ENCODE data around the gene TMEM209. TPM values are rescaled to one million over a fixed set of nuclear protein-coding genes. Genes with fewer than 3 reads are reported as not detected.

The TMEM209 gene
- total and polyA plus RNA-seq, 4 donors = 4.5 to 10.1 (median 9.0) TPM

DNA sequence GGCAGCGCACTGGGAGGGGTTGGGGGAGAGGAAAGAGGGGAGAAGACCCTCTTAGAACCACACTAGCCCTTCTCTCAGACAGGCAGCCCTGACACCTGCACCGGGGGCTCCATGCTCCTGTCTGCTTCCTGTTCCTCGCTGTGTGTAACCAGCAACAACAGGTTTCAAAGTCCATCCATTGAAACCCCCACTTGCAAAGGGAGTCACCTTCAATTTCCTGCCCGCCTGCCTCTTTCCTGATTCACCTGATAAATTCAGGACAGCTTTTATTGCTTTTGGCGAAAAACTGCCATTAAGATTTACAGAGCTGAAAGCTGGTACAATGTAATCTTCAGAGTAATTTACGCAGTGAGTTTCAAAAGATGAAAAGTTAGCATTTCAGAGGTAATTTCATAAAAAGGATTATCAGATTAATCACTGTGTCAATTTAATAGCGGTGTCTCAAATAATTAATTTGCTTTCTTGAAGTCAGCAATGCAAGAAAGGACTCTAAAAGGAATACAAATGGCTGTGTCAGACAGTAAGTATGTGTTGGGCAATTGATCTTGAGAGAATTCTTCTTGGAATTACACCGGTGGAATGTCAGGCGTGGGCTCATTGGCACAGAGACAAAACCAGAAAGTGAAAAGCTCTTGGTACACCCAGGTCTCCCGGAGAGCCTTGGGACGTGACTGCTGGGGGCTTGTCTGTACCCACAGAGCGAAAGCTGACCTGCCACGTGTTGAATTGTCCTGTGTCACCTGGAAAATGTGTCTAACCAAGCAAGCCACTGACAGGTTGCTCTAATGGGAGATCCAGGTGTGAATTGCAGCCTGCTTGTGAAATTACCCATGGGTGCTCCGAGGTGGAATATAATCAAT lies 60.7 kb downstream of the TMEM209 start (continued):
- TF ChIP-seq, protein P1, sequence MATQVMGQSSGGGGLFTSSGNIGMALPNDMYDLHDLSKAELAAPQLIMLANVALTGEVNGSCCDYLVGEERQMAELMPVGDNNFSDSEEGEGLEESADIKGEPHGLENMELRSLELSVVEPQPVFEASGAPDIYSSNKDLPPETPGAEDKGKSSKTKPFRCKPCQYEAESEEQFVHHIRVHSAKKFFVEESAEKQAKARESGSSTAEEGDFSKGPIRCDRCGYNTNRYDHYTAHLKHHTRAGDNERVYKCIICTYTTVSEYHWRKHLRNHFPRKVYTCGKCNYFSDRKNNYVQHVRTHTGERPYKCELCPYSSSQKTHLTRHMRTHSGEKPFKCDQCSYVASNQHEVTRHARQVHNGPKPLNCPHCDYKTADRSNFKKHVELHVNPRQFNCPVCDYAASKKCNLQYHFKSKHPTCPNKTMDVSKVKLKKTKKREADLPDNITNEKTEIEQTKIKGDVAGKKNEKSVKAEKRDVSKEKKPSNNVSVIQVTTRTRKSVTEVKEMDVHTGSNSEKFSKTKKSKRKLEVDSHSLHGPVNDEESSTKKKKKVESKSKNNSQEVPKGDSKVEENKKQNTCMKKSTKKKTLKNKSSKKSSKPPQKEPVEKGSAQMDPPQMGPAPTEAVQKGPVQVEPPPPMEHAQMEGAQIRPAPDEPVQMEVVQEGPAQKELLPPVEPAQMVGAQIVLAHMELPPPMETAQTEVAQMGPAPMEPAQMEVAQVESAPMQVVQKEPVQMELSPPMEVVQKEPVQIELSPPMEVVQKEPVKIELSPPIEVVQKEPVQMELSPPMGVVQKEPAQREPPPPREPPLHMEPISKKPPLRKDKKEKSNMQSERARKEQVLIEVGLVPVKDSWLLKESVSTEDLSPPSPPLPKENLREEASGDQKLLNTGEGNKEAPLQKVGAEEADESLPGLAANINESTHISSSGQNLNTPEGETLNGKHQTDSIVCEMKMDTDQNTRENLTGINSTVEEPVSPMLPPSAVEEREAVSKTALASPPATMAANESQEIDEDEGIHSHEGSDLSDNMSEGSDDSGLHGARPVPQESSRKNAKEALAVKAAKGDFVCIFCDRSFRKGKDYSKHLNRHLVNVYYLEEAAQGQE (IDR thresholded peaks at IDR 0.05) = no peak
- TF ChIP-seq RXRA (IDR thresholded peaks at IDR 0.05) (no peak), NR2F2 (IDR thresholded peaks at IDR 0.05) (no peak), FOXA2 (IDR thresholded peaks at IDR 0.05) (no peak), RAD21 (IDR thresholded peaks at IDR 0.05) (no peak), FOXA1 (IDR thresholded peaks at IDR 0.05) (no peak)

DNA sequence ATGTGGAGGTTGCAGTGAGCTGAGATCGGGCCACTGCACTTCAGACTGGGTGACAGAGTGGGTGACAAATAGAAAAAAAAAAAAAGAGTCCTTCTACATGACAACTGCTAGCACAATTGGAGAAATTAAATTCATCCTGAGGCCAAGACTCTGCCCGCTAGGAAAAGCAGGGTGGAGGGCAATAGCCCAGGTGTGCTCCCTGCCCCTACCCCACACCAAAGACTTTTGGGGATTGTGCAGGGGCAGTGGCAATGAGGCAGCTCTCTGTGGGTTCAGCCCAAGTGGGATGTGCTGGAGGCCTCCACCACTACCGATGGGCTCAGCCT lies 61.3 kb downstream of the TMEM209 start:
- peaks cover 0 to 12% (median 2%) of the 10 kb centered on the region in 4 donors for H3K36me3 ChIP-seq (ENCODE audit: control insufficient read depth in 4 of 4, insufficient read depth in 3 of 4, low read depth in 1 of 4, low read length in 3 of 4)
- H3K4me3 ChIP-seq (ENCODE audit: low read depth in 1 of 3, low read length in 3 of 3) = no peak overlapping the region
- H3K9me3 ChIP-seq (ENCODE audit: control insufficient read depth in 4 of 4, low read length in 3 of 4) = no peaks in the 10 kb centered on the region
- H3K27me3 ChIP-seq (ENCODE audit: control insufficient read depth in 4 of 4, insufficient read depth in 4 of 4, low read length in 3 of 4) = no peaks in the 10 kb centered on the region
- DNase-seq (ENCODE audit: low spot score) = no peak
- 87% methylated on average over 3 of the region's 3 CpGs for WGBS
- no peak overlapping the region for H3K9ac ChIP-seq (ENCODE audit: low read depth in 1 of 2, low read length in 2 of 2)
- peaks cover 0 to 2% (median 0%) of the 10 kb centered on the region in 4 donors for H3K4me1 ChIP-seq (ENCODE audit: control insufficient read depth in 4 of 4, insufficient read depth in 4 of 4, low read length in 3 of 4)
- no peak overlapping the region for H3K27ac ChIP-seq (ENCODE audit: low read depth in 1 of 2, low read length in 2 of 2)
- TF ChIP-seq, protein P2, sequence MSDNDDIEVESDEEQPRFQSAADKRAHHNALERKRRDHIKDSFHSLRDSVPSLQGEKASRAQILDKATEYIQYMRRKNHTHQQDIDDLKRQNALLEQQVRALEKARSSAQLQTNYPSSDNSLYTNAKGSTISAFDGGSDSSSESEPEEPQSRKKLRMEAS (IDR thresholded peaks at IDR 0.05) = no peak
- TF ChIP-seq JUND (IDR thresholded peaks at IDR 0.05) (no peak), HNF4G (IDR thresholded peaks at IDR 0.05) (no peak), SP1 (IDR thresholded peaks at IDR 0.05) (no peak), TAF1 (conservative IDR thresholded peaks at IDR 0.05) (no peak)
- TF ChIP-seq, protein P3, sequence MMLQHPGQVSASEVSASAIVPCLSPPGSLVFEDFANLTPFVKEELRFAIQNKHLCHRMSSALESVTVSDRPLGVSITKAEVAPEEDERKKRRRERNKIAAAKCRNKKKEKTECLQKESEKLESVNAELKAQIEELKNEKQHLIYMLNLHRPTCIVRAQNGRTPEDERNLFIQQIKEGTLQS (IDR thresholded peaks at IDR 0.05) = no peak
- TF ChIP-seq, protein P1 (IDR thresholded peaks at IDR 0.05) = no peak

DNA sequence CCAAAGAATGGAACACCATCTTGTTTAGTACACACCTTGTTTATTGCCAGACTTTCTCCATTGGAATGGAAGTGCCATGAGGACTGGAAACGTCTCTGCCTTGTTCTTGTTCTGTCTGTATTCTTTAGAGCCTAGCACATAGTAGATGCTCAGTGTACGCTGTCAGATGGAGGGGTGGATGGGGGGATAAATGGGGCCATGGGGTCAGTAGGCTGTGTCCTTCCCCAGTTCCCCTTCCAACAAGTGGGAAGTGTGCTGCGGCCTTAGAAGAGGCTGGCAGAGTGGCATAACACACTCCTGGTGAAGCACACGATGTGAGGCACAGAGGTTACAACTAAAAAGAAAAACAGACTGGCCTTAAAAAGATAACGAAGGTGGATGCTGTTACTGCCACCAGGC lies 61.9 kb downstream of the TMEM209 start:
- peaks cover 0 to 13% (median 2%) of the 10 kb centered on the region in 4 donors for H3K36me3 ChIP-seq (ENCODE audit: control insufficient read depth in 4 of 4, insufficient read depth in 3 of 4, low read depth in 1 of 4, low read length in 3 of 4)
- no peak overlapping the region for H3K4me3 ChIP-seq (ENCODE audit: low read depth in 1 of 3, low read length in 3 of 3)
- DNase-seq (ENCODE audit: low spot score) = no peak
- H3K4me1 ChIP-seq (ENCODE audit: control insufficient read depth in 4 of 4, insufficient read depth in 4 of 4, low read length in 3 of 4) = peaks cover 0 to 2% (median 0%) of the 10 kb centered on the region in 4 donors
- no peak overlapping the region for H3K27ac ChIP-seq (ENCODE audit: low read depth in 1 of 2, low read length in 2 of 2)
- no peak overlapping the region for H3K9ac ChIP-seq (ENCODE audit: low read depth in 1 of 2, low read length in 2 of 2)
- TF ChIP-seq, protein P4, sequence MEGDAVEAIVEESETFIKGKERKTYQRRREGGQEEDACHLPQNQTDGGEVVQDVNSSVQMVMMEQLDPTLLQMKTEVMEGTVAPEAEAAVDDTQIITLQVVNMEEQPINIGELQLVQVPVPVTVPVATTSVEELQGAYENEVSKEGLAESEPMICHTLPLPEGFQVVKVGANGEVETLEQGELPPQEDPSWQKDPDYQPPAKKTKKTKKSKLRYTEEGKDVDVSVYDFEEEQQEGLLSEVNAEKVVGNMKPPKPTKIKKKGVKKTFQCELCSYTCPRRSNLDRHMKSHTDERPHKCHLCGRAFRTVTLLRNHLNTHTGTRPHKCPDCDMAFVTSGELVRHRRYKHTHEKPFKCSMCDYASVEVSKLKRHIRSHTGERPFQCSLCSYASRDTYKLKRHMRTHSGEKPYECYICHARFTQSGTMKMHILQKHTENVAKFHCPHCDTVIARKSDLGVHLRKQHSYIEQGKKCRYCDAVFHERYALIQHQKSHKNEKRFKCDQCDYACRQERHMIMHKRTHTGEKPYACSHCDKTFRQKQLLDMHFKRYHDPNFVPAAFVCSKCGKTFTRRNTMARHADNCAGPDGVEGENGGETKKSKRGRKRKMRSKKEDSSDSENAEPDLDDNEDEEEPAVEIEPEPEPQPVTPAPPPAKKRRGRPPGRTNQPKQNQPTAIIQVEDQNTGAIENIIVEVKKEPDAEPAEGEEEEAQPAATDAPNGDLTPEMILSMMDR (IDR thresholded peaks at IDR 0.05; ENCODE audit: low read depth, low read length, missing input control) = no peak
- no peak for TF ChIP-seq JUND (IDR thresholded peaks at IDR 0.05)
- 93% methylated on average over 5 of the region's 5 CpGs for WGBS
- H3K9me3 ChIP-seq (ENCODE audit: control insufficient read depth in 4 of 4, low read length in 3 of 4) = no peaks in the 10 kb centered on the region
- H3K27me3 ChIP-seq (ENCODE audit: control insufficient read depth in 4 of 4, insufficient read depth in 4 of 4, low read length in 3 of 4) = no peaks in the 10 kb centered on the region
